Calu3 (cell line): ENCODE results near the gene SLAIN1. TPM values are rescaled to one million over a fixed set of nuclear protein-coding genes. Genes with fewer than 3 reads are reported as not detected.
"Not testable (repeated sequence)": the region's sequence is repeated elsewhere in the genome, so short reads cannot be mapped to it uniquely, and the experiment has no call there.

Experiments used
- BruUV-seq: library from RNA; stranded (reverse); fragments of 400-500 nt; replicated peaks from 2 replicates; lab custom pipeline; 2021; lab: Mats Ljungman, UMichigan
- CTCF ChIA-PET: fragments of 300-600 bp; sonication (Branson Sonifier 250); formaldehyde crosslinking; loops from one replicate; lab custom pipeline; 2022; ENCODE audit warnings: antibody characterized with exemption; lab: Charles Lee
- DNase-seq: peaks from one replicate; pipeline ENCODE4 v3.0.0; 2022
- H3K27ac Mint-ChIP-seq: one replicate; pipeline ENCODE4 v1.8.0; 2022; ENCODE audit warnings: mixed read lengths; ENCODE audit not compliant: unreplicated experiment
- H3K27me3 Mint-ChIP-seq: one replicate; pipeline ENCODE4 v1.8.0; 2022; ENCODE audit warnings: mixed read lengths; ENCODE audit not compliant: unreplicated experiment
- H3K36me3 Mint-ChIP-seq: one replicate; pipeline ENCODE4 v1.8.0; 2022; ENCODE audit warnings: mild to moderate bottlenecking, moderate library complexity, mixed read lengths; ENCODE audit not compliant: insufficient read depth, unreplicated experiment
- H3K4me1 Mint-ChIP-seq: one replicate; pipeline ENCODE4 v1.8.0; 2022; ENCODE audit warnings: mild to moderate bottlenecking, low read depth, mixed read lengths; ENCODE audit not compliant: unreplicated experiment
- H3K4me3 Mint-ChIP-seq: one replicate; pipeline ENCODE4 v1.8.0; 2022; ENCODE audit warnings: mild to moderate bottlenecking, low read depth, moderate library complexity, mixed read lengths; ENCODE audit not compliant: unreplicated experiment
- H3K9me3 Mint-ChIP-seq: one replicate; pipeline ENCODE4 v1.8.0; 2022; ENCODE audit warnings: low read depth, mixed read lengths; ENCODE audit not compliant: unreplicated experiment
- intact Hi-C: fragments of 100-400 bp; cut with micrococcal nuclease; formaldehyde crosslinking; loops from one replicate; pipeline ENCODE4 v1.10.0; 2022; ENCODE audit not compliant: unreplicated experiment
- total RNA-seq: library from RNA; stranded (reverse); gene quantifications from 2 replicates; pipeline ENCODE4 v1.2.3, GENCODE V29; 2022
- TF ChIP-seq, protein P1 (sequence below): fragments of 200-600 bp; IDR thresholded peaks from one replicate; pipeline ENCODE4 v1.8.0; 2022; ENCODE audit warnings: antibody characterized with exemption; ENCODE audit not compliant: unreplicated experiment

The SLAIN1 gene
- total RNA-seq, 1 experiment from 2014 or later = 4.1 TPM

DNA sequence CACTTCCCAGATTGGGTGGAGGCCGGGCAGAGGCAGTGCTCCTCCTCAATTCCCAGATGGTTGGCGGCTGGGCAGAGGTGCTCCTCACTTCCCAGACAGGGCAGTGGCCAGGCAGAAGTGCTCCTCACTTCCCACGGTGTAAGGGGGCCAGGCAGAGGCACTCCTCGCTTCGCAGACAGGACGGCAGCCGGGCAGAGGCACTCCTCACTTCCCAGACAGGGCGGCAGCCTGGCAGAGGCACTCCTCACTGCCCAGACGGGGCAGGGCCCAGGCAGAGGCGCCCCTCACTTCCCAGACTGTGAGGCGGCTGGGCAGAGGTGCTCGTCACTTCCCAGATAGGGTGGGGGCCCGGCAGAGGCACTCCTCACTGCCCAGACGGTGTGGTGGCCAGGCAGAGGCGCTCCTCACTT is 36.6 kb upstream of the SLAIN1 start:
- no peaks in the 10 kb centered on the region for H3K4me1 Mint-ChIP-seq
- intact Hi-C loops = no loop called here
- H3K27me3 Mint-ChIP-seq = no peaks in the 10 kb centered on the region
- no peak for DNase-seq
- H3K27ac Mint-ChIP-seq = no peak overlapping the region
- no peaks in the 10 kb centered on the region for H3K36me3 Mint-ChIP-seq
- CTCF ChIA-PET = no interaction called here
- H3K9me3 Mint-ChIP-seq = no peaks in the 10 kb centered on the region
- H3K4me3 Mint-ChIP-seq = no peak overlapping the region
- TF ChIP-seq, protein P1, sequence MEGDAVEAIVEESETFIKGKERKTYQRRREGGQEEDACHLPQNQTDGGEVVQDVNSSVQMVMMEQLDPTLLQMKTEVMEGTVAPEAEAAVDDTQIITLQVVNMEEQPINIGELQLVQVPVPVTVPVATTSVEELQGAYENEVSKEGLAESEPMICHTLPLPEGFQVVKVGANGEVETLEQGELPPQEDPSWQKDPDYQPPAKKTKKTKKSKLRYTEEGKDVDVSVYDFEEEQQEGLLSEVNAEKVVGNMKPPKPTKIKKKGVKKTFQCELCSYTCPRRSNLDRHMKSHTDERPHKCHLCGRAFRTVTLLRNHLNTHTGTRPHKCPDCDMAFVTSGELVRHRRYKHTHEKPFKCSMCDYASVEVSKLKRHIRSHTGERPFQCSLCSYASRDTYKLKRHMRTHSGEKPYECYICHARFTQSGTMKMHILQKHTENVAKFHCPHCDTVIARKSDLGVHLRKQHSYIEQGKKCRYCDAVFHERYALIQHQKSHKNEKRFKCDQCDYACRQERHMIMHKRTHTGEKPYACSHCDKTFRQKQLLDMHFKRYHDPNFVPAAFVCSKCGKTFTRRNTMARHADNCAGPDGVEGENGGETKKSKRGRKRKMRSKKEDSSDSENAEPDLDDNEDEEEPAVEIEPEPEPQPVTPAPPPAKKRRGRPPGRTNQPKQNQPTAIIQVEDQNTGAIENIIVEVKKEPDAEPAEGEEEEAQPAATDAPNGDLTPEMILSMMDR = no peak
- no TSS peak for BruUV-seq

DNA sequence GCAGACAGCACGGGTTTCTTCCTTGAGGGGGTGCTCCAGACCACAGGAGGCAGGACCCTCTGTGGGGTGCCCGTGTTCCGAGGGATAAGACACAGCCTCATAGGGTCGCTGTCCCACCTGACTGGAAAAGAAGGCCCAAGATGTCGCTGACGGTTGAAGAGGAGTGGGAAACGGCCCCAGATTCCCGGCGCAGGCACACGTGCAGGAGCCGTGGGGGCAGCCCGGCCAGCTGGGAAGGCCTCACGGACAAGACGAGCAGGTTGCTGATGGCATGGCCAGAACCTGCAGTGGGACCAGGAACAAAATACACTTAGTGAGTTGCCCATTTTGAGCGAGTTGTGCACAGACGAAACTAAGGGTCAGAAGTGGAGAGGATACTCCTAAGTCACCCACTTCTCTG is 35.2 kb upstream of the SLAIN1 start:
- DNase-seq, H3K4me1 Mint-ChIP-seq, H3K27me3 Mint-ChIP-seq, intact Hi-C loops, H3K27ac Mint-ChIP-seq, H3K4me3 Mint-ChIP-seq, H3K9me3 Mint-ChIP-seq, H3K36me3 Mint-ChIP-seq, BruUV-seq, CTCF ChIA-PET: not testable (repeated sequence)

GRCh38 chr13:77662831-77663230 is 34.7 kb upstream of the SLAIN1 start:
- H3K27me3 Mint-ChIP-seq, intact Hi-C loops, BruUV-seq, H3K27ac Mint-ChIP-seq, DNase-seq, H3K4me1 Mint-ChIP-seq, H3K4me3 Mint-ChIP-seq, H3K9me3 Mint-ChIP-seq, H3K36me3 Mint-ChIP-seq, CTCF ChIA-PET: not testable (repeated sequence)

DNA sequence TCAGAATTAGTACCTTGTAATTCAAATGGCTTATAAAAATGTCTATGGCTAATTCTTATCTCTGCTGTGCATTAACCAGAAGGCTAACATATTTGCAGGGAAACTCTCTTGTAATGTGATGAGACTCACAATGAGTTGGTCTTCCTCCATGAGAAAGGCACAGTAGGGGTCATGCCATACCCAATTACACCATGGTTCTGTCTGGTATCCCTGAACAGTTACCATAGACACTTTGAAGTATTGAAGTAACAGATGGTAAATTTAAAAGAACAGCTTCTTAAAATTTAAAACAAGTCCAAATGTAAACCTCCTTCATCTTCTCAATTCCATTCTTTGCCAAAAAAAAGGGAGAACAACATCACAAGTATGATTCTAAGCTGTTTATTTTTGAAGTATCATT is 22.6 kb upstream of the SLAIN1 start:
- CTCF ChIA-PET = no interaction called here
- H3K4me3 Mint-ChIP-seq = no peak overlapping the region
- no peaks in the 10 kb centered on the region for H3K4me1 Mint-ChIP-seq
- H3K9me3 Mint-ChIP-seq = no peaks in the 10 kb centered on the region
- no peaks in the 10 kb centered on the region for H3K27me3 Mint-ChIP-seq
- TF ChIP-seq, protein P1 = no peak
- DNase-seq = no peak
- BruUV-seq = no TSS peak
- H3K36me3 Mint-ChIP-seq = no peaks in the 10 kb centered on the region
- H3K27ac Mint-ChIP-seq = no peak overlapping the region
- intact Hi-C loops = no loop called here

- no peak for DNase-seq
- CTCF ChIA-PET = no interaction called here
- H3K4me1 Mint-ChIP-seq = no peaks in the 10 kb centered on the region
- intact Hi-C loops = no loop called here
- BruUV-seq = no TSS peak
- H3K27me3 Mint-ChIP-seq = no peaks in the 10 kb centered on the region
- no peak overlapping the region for H3K4me3 Mint-ChIP-seq
- TF ChIP-seq, protein P1 = no peak
- no peak overlapping the region for H3K27ac Mint-ChIP-seq
- no peaks in the 10 kb centered on the region for H3K9me3 Mint-ChIP-seq
- H3K36me3 Mint-ChIP-seq = no peaks in the 10 kb centered on the region
Observed at GRCh38 chr13:77678691-77679235, 18.7 kb upstream of the SLAIN1 start.
